ENCODE results near the gene TAF1L. TPM values are rescaled to one million over a fixed set of nuclear protein-coding genes. Genes with fewer than 3 reads are reported as not detected.

Gene TAF1L
- total and polyA plus RNA-seq, 2 of the 13 experiments (the other 11 are each of a cell fraction or from before 2014, with no cell fraction given) = not detected

- in situ Hi-C loops (cut with HindIII; ENCODE audit: extremely low pct_ligation_motif_present, low pct_unique_long_range_greater_than_20kb) (no loop called here), intact Hi-C loops (cut with micrococcal nuclease; ENCODE audit: unreplicated experiment) (loop anchor here (1.0 kb wide), 2 partner anchors 114 to 379 kb away; no protein-coding TSS in a partner anchor)
- Histone ChIP-seq H3K79me2 (ENCODE audit: insufficient read depth, low read length) (no peaks in the 10 kb centered on the region), H3K9me3 (ENCODE audit: low read length) (no peaks in the 10 kb centered on the region), H3K4me3 (replicated peaks in 1 of 3; ENCODE audit: insufficient read depth in 1 of 3, low read depth in 2 of 3, low read length in 3 of 3) (no peak overlapping the region), H3K27me3 (ENCODE audit: control insufficient read depth in 1 of 2, insufficient read depth in 2 of 2, low read length in 2 of 2) (no peaks in the 10 kb centered on the region), H3K9ac (ENCODE audit: insufficient read depth, low read depth, low read length) (no peak overlapping the region), H3K36me3 (replicated peaks in 1 of 2; ENCODE audit: control insufficient read depth in 1 of 2, insufficient read depth in 2 of 2, low read length in 2 of 2) (no peaks in the 10 kb centered on the region), H2AFZ (ENCODE audit: low read length) (no peak overlapping the region), H3K27ac (ENCODE audit: extremely low read length, insufficient read depth, low read length) (no peak overlapping the region), H4K20me1 (ENCODE audit: insufficient read depth, low read length) (no peaks in the 10 kb centered on the region), H3K4me1 (ENCODE audit: insufficient read depth, low read length) (no peaks in the 10 kb centered on the region), H3K4me2 (ENCODE audit: low read depth, low read length) (no peak overlapping the region)
- BruUV-seq (replicated peaks) = no TSS peak
- 10% methylated on average over 6 of the region's 6 CpGs for WGBS (ENCODE audit: low lambda C conversion rate)
- DNase-seq (ENCODE audit: low spot score) = peak; percentile 28
- peak; percentile 18 for FAIRE-seq
- ChIA-PET POLR2A (no interaction called here), CTCF (ENCODE audit: low intra/inter-chr PET ratio, low total read pairs) (interaction anchor here (1.7 kb wide), 1 partner anchor 379 kb away, joined by 13 read pairs; no protein-coding TSS in a partner anchor)
- peak; percentile 87 for ATAC-seq
- TF ChIP-seq ZNF232 (CRISPR knock-in tag; IDR thresholded peaks at IDR 0.05; ENCODE audit: borderline replicate concordance) = no peak
- TF ChIP-seq SAFB2 (CRISPR knock-in tag; IDR thresholded peaks at IDR 0.05; ENCODE audit: borderline replicate concordance, low read depth) = no peak
- TF ChIP-seq ZNF530 (CRISPR knock-in tag; IDR thresholded peaks at IDR 0.05; ENCODE audit: low read depth) = no peak
- TF ChIP-seq SALL2 (CRISPR knock-in tag; IDR thresholded peaks at IDR 0.05) = no peak
- no peak for TF ChIP-seq RORA (CRISPR knock-in tag; IDR thresholded peaks at IDR 0.05)
- no peak for TF ChIP-seq ISX (CRISPR knock-in tag; conservative IDR thresholded peaks at IDR 0.05)
- no peak for TF ChIP-seq IKZF1 (IDR thresholded peaks at IDR 0.05)
- no peak for TF ChIP-seq STAT6 (CRISPR knock-in tag; IDR thresholded peaks at IDR 0.05; ENCODE audit: borderline replicate concordance)
- TF ChIP-seq, protein P1, sequence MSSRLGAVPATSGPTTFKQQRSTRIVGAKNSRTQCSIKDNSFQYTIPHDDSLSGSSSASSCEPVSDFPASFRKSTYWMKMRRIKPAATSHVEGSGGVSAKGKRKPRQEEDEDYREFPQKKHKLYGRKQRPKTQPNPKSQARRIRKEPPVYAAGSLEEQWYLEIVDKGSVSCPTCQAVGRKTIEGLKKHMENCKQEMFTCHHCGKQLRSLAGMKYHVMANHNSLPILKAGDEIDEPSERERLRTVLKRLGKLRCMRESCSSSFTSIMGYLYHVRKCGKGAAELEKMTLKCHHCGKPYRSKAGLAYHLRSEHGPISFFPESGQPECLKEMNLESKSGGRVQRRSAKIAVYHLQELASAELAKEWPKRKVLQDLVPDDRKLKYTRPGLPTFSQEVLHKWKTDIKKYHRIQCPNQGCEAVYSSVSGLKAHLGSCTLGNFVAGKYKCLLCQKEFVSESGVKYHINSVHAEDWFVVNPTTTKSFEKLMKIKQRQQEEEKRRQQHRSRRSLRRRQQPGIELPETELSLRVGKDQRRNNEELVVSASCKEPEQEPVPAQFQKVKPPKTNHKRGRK (CRISPR knock-in tag; IDR thresholded peaks at IDR 0.05) = no peak
- no peak for TF ChIP-seq ZFP37 (CRISPR knock-in tag; IDR thresholded peaks at IDR 0.05; ENCODE audit: borderline replicate concordance)
- peak; percentile 13 to 35; a peak in 1 of 4 replicates for TF ChIP-seq MAFK (conservative IDR thresholded peaks at IDR 0.05 in 1 of 2, IDR thresholded peaks at IDR 0.05 in 1 of 2; ENCODE audit: low read length in 2 of 2)
- no peak for TF ChIP-seq PRMT3 (CRISPR knock-in tag; IDR thresholded peaks at IDR 0.05; ENCODE audit: borderline replicate concordance, low read depth)
- TF ChIP-seq ZBTB37 (CRISPR knock-in tag; IDR thresholded peaks at IDR 0.05) = no peak
- TF ChIP-seq MAFF (IDR thresholded peaks at IDR 0.05; ENCODE audit: low read depth, low read length) = peak; percentile 29; the same call in 1 of the 2 replicates
- no peak for TF ChIP-seq ZNF143 (CRISPR knock-in tag; IDR thresholded peaks at IDR 0.05)
These were observed 46.3 kb downstream of the TAF1L start for GRCh38 chr9:32589083-32589723.
